GM12875 (cell line): ENCODE measurements around the gene MPZL2.

Source experiments
- H3K4me3 ChIP-seq: one replicate; pipeline ENCODE4 v1.5.1; 2011; ENCODE audit warnings: low read depth, low read length, control low read depth
- TF ChIP-seq, protein P1 (sequence below): IDR thresholded peaks from 2 replicates; pipeline ENCODE4 v1.5.1; 2011; ENCODE audit warnings: low read depth, mild to moderate bottlenecking, control low read depth, inconsistent platforms, low read length, moderate library complexity, borderline replicate concordance; ENCODE audit not compliant: insufficient read depth

MPZL2 gene

DNA sequence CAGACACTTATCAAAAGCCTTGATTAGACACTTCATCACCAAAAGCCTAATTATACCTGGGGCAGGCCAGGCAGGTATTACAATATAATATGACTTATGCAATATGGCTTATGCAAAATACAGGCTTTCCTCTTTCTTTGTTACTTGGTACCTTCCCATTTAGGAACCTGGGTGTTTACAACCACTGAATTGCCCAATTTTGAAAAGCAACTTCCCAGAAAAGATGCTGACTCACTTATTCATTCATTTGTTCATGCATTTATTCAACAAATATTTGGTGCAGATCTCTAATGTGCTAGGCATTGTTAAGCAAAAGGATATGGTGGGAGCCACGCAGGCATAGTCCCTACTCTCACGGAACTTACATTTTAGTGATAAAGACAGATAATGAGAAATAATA, 25.7 kb downstream of the MPZL2 start:
- no peak overlapping the region for H3K4me3 ChIP-seq
- TF ChIP-seq, protein P1, sequence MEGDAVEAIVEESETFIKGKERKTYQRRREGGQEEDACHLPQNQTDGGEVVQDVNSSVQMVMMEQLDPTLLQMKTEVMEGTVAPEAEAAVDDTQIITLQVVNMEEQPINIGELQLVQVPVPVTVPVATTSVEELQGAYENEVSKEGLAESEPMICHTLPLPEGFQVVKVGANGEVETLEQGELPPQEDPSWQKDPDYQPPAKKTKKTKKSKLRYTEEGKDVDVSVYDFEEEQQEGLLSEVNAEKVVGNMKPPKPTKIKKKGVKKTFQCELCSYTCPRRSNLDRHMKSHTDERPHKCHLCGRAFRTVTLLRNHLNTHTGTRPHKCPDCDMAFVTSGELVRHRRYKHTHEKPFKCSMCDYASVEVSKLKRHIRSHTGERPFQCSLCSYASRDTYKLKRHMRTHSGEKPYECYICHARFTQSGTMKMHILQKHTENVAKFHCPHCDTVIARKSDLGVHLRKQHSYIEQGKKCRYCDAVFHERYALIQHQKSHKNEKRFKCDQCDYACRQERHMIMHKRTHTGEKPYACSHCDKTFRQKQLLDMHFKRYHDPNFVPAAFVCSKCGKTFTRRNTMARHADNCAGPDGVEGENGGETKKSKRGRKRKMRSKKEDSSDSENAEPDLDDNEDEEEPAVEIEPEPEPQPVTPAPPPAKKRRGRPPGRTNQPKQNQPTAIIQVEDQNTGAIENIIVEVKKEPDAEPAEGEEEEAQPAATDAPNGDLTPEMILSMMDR = no peak

DNA sequence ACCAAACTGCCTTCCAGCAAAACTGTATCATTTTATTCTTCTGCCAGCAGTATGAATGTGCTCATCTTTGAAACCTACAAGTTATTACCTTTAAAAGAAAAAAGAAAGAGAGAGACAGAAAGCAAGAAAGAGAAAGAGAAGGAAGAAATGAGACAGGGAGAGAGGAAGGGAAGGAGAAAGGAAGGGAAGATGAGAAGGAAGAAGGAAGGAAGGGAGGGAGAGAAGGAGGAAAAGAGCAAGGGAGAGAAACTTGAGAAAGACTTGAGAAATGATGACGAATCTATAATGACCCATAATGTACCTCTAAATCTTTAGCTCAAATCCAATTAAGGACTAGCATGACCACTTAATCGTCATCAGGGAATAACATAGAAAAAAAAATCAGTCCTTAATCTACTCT, 27.9 kb downstream of the MPZL2 start:
- no peak overlapping the region for H3K4me3 ChIP-seq
- TF ChIP-seq, protein P1 = no peak

DNA sequence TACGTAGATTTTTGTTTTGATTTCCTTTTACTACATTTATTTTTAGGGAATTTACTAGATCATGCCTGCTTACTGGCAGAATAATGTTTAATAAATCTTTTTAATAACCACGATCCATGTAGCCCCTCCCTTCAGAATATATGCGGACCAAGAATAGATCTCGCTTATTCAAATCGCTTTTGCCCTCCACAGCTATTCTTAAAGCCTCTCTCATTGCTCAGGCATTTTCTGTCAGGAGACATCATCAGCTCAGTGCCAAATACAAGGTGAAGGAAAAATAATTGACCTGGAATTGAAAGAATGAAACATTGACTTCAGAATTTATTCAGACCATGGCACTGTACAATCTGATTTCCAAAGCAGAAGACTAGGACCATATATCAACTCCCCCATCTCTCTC, 29.3 kb downstream of the MPZL2 start:
- TF ChIP-seq, protein P1 = no peak
- no peak overlapping the region for H3K4me3 ChIP-seq

DNA sequence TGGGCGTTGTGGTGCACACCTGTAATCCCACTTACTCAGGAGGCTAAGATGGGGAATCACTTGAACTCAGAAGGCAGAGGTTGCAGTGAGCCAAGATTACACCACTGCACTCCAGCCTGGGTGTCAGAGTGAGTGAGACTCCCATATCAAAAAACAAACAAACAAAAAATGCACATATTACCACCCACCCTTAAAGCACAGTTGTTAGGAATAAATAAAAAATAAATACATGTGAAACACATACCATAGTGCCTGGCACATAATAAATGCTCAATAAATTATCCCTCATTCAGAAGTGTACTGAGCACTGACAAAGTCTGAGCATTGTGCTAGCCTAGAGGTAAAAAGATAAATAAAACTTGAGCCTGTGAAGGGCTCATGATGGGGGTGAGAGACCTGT, 30.2 kb downstream of the MPZL2 start:
- H3K4me3 ChIP-seq = no peak overlapping the region
- TF ChIP-seq, protein P1 = no peak

DNA sequence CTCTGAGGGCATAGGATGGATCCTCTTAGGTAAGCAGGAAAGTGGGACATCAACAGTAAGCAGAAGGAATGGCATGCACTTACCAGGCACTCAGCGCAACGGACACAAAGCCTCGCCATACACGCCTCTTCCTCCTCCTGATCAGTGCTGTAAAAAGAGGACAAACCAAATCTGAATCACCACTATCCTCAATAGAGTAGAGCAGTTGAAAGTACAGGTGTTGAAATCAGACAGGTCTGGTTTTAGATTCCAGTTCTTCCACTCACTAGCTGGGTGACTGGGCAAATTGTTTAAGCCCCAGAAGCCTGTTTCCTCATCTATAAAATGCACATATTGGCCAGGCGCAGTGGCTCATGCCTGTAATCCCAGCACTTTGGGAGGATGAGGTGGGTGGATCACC, 30.7 kb downstream of the MPZL2 start:
- no peak overlapping the region for H3K4me3 ChIP-seq
- TF ChIP-seq, protein P1 = no peak

DNA sequence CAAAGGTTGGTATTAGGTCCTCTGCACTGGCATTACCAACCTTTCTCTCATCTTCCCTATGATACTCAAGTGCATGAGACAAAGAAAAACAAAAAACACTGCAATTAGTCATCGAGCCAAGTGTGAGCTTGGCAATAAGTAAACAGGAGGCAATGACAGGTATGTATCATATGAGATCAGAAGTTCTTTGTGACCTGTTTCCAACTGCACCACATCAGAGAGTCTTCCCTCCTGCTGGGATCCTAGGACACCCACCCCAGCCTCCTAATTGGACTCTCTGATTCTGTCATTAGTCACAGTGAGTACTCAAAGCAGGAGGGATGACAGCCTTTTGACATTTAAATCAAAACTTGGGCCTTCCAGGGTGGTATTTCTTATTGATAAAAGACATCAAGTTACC, 31.4 kb downstream of the MPZL2 start:
- TF ChIP-seq, protein P1 = no peak
- H3K4me3 ChIP-seq = no peak overlapping the region

DNA sequence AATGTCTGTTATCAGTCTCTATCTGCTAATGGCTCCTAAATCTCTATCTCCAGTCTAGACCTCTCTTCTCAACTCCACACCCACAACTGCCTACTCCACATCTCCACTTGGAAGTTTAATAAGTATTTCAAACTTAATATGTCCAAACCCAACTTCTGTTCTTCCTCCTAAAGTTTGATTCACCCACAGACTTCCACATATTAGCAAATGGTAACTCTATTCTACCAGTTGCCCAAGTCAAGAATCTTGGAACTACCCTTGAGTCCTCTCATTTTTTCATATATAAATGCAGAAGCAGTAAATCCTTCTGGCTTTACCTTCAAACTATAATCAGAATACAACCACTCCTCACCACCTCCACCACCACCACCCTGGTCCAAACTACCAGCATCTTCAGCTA, 32.6 kb downstream of the MPZL2 start:
- no peak overlapping the region for H3K4me3 ChIP-seq
- TF ChIP-seq, protein P1 = no peak
